GM15510 (cell line): ENCODE measurements around the gene SYNJ2BP.

ENCODE experiments used
- POLR2A ChIP-seq: IDR thresholded peaks from 3 replicates; pipeline ENCODE4 v1.6.1; 2011; ENCODE audit warnings: borderline replicate concordance; ENCODE audit not compliant: insufficient read length; ENCODE audit errors: extremely low read depth

The SYNJ2BP gene

DNA sequence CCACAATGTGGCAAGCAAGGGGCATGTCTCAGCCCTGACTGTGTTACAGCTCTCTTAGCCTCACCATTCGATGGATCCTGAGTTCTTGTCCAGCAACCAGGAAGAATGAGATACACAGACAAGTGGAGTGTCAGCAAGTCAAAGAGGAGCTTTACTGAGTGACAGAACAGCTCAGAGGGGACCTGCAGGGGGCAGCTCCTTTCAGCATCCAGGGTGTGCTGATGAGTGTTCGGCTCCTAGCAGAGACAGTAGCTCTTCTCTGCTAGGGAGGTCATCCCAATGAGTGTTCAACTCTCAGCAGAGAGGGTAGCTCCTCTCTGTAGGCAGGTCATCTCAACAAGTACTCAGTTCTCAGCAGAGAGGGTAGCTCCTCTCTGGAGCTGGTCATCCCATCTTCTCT, 19.1 kb downstream of the SYNJ2BP start:
- TF ChIP-seq POLR2A, result no peak

- no peak for TF ChIP-seq POLR2A
Observed at GRCh38 chr14:70394674-70395306, 22.1 kb downstream of the SYNJ2BP start.

GRCh38 chr14:70392676-70393075, 24.2 kb downstream of the SYNJ2BP start:
- no peak for TF ChIP-seq POLR2A

DNA sequence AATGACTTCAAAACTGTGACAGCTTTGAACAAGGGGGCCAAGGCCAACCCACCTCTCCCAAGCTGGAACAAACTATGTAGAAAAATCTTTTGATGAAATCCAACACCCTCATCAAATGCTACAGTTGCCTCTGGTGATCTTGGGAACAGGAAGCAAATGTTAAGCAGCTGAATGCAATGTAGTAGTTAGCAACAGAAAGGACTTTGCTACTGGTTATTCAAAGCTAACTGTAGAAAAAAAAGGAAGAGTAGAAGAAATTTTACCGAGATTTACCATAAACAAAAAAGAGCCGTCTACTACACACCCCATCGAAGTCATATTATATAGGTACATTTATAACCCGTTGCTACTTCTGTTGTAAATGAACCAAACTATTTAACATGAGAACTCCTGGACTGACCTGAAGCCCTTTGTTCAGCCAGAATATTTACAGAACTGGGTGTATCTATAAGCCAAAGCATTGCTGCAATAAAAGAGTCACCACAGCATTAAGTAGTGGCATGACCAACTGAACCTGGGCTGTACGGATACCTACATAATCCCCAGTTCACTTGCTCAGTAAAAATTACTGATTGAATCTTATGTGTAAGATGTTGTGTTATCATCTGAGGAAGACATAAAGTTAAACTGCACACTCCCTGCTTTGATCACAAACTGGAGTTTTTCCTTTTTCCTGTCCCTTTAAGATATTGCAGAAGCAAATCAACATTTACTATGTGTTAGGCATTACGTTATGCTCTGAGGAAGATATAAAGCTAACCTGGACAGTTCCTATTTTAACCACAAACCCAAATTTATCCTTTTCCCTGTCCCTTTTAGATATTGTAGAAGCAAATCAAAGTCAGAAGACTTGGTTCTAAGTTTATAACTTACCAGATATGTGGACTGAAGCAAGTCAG, 25.1 kb downstream of the SYNJ2BP start:
- no peak for TF ChIP-seq POLR2A

- no peak for TF ChIP-seq POLR2A
Observed at GRCh38 chr14:70382536-70382935, 34.4 kb downstream of the SYNJ2BP start.

DNA sequence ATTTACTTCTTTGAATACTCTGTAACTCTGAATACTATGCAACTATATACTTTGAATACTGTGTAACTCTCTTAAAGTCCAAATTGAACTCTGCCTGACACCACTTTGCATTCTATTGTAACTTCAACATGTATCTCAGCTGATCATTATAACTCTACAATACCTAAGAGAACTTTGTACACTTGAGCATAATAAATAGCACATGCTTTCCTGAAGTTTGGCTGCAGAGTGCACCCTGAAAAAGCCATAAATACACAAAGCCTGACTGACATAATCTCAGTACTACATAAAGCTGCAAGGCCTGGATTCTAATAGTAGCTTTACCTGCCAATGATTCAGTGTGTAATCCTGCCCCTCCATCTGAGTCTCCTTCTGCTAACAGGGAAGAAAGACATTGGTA, 36.1 kb downstream of the SYNJ2BP start:
- no peak for TF ChIP-seq POLR2A

GRCh38 chr14:70378696-70379095, 38.2 kb downstream of the SYNJ2BP start:
- TF ChIP-seq POLR2A, result no peak
